COLO668 (cell line): ENCODE measurements around the gene BRSK2.
"Not testable (repeated sequence)": the region's sequence is repeated elsewhere in the genome, so short reads cannot be mapped to it uniquely, and the experiment has no call there.

Source experiments
- DNase-seq: peaks from one replicate; lab custom pipeline; 2025; ENCODE audit not compliant: unreplicated experiment; lab: John Stamatoyannopoulos, UW

Gene BRSK2

DNA sequence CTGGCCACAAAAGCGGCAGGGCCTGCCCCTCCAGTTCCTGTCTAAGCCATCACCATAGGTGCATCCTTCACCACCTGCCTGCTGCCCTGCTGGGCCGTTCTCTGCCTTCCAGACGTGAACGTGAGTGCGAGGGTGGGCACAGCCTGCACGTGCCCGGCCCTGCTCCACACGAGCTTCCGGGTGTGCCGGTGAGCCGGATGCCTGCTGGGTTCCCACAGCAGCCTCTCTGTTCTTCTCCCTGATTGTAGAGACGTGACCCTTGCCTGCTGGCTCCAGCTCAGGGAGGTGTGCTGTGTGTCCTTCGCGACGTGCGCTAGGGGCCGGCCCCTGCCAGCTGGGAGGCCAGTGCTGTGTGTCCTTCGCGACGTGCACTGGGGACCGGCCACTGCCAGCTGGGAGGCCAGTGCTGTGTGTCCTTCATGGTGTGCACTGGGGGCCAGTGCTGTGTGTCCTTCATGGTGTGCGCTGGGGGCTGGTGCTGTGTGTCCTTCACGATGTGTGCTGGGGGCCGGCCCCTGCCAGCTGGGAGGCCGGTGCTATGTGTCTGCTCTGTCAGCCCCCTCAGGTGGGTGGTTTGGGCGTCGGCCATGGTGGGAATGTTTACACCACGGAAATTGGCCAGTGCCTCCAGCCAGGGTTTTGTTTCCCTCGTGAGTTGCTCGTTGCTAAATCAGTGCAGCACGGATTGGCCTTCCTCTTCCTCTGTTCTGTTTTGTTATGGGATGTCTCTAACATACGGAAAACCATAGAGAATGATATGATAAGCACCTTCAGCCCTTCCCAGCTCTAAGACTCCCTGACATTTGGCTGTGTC is 35.4 kb upstream of the BRSK2 start:
- no peak for DNase-seq

DNA sequence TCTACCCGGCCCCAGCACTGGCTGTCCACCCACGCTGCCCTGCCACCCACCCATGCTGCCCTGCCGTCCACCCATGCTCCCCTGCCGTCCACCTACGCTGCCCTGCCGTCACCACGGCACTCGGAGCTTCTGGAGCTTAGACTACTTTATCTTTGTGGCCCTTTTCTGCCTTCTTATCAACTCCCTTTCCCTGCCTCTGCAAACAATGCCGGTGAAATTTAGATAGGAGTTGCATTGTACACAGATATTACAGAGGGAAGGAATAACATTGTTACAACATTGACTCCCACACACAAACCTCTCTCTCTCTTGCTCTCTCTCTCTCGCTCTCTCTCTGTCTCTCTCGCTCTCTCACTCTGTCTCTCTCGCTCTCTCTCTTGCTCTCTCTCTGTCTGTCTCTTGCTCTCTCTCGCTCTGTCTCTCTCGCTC is 33.7 kb upstream of the BRSK2 start:
- no peak for DNase-seq

DNA sequence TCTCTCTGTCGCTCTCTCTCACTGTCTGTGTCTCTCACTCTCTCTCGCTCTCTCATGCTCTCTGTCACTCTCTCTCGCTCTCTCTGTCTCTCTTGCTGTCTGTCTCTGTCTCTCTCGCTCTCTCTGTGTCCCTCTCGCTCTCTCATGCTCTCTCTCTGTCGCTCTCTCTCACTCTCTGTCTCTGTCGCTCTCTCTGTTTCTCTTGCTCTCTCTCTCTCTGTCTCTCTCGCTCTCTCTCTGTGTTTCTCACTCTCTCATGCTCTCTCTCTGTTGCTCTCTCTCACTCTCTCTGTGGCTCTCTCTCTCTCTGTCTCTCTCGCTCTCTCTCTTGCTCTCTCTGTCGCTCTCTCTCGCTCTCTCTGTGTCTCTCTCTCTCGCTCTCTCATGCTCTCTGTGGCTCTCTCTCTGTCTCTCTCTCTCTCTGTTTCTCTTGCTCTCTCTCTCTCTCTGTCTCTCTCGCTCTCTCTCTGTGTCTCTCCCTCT is 33.2 kb upstream of the BRSK2 start:
- no peak for DNase-seq

DNA sequence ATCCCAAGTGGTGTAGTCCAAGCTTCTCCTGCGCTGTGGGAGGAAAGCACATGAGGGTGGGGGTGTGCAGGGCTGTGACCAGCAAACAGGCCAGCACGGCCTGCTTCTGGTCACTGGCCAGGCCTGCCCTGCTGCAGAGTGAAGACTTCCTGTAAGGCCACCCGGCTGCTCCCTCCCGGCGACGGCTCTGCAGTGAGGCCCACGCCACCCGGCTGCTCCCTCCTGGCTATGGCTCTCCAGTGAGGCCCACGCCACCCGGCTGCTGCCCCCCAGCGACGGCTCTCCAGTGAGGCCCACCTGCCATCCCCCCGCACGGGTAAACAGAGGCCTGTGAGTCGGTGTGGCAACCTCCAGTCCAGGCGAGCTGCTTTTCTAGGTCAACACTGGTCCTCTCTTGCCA is 31.4 kb upstream of the BRSK2 start:
- no peak for DNase-seq

DNA sequence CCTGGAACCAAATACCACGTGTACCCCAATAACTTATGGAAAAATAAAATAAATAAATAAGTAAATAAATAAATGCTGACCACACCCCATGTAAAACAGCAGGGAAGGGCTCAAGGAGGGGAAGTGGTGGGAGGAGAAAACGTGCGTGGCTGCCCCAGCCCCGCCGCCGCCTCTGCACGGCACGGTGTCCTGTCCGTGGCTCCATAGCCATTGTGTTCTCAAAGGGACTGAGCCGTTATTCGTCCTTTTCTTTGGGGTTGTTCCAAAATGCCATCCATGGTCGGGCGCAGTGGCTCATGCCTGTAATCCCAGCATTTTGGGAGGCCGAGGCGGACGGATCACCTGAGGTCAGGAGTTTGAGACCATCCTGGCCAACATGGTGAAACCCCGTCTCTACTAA is 30.8 kb upstream of the BRSK2 start:
- DNase-seq: not testable (repeated sequence)

DNA sequence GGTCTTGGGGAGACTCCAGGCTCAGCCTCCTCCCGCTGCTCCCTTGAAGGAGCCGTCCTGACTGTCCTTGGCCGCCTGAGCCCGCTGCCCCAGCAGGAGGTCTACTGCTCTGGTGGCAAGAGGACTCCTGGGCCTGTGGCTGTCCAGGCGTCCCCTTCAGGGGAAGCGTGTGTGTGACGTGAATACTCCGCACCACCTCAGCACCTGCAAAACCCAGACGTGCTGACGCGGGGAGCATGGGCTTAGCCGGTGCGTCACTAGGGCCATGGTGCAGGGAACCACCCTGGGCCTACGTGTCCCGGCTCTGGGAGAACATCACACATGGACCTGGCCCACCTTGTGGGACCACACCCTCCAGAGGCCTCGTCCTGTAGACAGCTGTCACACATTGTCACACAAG is 30.2 kb upstream of the BRSK2 start:
- DNase-seq: no peak

DNA sequence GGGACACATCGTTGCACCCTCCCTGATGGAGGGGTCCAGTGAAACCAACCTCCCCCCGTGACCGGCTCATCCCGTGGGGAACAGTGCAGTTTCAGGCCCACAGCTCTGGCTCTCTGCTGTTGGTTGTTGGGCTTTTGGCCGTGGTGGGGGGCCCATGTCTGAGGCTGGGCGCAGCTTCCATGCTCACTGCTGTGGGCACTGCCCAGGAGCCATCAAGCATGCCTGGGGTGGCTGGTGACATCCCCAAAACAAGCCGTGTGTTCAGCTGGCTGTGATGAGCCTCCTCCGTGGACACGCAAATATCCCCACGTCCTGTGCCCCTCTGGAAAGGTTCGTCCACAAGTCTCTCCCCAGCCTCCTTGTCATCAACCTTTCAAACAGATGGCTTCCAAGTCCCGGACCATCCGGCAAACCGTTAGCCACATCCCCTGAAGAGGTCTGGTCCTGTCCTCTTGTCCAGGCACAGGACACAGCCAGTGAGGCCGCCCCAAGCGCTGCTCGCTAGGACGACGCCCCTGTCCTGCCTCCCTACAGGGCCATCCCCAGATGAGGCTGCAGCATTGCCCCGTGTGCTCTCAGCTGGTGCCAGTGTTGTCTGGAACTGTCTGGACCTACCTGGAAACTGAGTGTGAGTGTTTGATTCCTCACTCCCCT is 29.4 kb upstream of the BRSK2 start:
- no peak for DNase-seq

DNA sequence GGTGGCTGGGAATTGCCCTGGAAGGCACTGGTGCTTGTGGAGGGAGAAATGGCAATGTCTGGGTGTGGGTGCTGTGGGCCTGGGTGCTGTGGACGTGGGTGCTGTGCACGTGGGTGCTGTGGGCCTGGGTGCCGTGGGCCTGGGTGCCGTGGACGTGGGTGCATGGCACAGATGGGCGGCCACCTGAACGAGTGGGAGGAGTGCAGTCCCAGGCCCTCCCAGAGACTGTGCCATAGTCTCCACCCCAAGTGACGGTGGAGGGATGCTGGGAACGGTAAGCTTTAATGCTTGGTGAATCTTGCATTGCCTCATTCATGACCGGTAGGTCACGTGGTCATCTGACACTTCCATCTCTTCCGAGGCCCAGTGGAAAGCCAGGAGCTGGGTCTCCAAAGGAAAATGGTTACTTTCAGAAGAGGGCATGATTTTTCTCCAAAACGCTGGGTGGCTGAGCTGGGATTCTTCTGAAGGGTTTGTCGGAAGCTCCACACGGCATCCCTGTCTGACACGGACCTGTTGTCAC is 28.8 kb upstream of the BRSK2 start:
- no peak for DNase-seq

DNA sequence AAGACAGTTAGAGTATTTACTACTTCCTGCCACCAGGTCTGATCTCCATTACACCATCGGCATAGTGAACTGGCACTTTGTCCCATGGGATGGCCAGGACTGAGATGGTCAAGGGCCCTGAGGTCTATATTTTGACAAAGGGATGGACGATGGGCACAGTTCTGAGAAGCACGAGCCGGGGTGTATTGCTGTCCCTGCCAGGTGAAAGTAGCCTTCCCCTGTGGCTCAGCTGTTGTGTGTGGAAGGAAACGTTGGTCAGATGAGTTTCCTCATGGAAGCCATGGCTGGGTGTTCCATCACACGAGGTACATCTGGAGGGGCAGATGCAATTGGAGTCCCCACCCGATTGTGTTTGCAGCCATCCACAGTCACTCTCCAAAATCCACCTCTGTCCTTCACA is 27.9 kb upstream of the BRSK2 start:
- no peak for DNase-seq

DNA sequence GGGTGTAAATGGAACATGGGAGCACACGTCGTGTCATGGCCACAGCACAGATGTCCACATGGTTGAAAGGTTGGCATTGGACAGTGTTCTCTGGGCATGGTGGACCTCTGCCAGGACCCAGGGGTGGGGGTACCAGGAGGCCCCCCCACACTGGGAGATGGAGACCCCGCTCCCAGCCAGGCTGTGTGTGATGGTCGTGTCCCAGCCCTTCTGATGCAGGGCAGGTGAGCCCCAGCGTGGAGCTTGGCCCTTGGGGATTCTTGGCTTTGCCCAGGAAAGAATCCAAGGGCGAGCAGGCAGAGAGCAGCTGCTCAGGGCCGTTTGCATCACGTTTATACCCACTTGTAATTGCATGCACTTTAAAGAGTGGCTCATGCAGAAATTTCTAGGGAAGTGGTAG is 22.0 kb upstream of the BRSK2 start:
- no peak for DNase-seq

DNA sequence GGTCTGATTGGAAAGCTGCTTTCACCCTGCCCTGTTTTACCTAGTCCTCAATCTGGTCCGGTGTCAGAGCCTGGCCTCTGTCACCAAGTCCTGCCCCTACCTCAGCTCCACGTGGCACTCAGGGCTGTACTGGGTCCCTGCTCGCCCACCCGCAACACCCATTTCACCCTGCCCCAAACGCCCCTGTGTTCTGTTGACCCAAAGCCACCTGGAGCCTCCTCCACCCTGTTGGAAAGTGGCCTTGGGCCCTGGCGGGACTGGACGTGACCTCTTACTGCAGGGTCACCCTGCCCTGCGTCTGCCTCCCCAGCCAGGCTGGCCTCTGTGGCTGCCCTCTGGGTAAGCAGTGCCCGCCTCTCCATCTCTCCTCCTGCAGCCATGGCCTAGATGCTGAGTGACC is 21.5 kb upstream of the BRSK2 start:
- no peak for DNase-seq

DNA sequence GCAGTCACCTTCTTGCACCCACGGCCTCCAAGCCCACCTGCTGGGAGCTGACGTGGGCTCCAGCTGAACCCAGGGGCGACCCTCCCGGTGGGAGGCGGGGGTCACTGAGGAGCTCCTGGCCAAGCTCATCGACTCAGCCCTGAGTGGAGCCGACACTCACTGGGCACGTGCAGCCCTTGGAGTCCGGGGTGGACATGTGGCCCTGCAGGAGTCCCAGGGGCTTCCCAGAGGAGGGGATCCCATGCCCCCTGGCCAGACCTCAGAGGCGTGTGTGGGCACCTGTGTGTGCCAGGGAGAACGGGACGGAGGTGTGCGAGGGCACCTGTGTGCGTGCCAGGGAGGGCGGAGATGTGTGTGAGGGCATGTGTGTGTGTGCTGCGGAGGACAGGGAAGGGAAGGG is 20.8 kb upstream of the BRSK2 start:
- no peak for DNase-seq

DNA sequence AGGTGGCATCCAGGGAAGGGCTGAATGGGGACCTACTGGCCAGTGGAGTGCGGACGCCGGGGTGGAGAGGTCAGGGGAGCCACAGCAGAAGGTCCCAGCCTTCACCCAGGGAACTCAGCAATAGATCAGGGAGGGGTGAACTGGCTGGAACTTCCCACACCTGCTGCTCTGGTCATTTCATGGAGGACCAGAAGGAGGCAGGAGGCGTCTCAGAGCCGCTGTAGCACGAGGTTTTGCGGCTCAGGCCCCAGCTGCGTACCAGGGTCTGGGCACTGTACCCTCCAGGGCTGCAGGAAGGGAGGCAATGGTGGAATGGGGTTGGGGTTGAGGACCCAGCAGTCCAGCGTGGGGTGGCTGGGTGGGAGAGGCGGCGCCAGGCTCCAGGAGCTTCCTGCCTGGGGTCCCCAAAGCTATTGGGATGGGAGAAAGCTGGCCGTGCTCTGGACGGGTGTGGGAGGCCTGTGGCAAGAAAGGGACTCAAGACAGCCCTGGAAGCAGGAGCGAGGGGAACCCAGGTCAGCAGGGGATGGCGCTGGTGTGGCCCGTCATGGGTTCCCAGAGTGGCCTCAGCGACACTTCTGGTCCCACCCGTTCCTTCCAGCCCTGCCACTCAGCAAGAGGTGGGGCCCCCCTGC is 20.2 kb upstream of the BRSK2 start:
- DNase-seq: no peak

DNA sequence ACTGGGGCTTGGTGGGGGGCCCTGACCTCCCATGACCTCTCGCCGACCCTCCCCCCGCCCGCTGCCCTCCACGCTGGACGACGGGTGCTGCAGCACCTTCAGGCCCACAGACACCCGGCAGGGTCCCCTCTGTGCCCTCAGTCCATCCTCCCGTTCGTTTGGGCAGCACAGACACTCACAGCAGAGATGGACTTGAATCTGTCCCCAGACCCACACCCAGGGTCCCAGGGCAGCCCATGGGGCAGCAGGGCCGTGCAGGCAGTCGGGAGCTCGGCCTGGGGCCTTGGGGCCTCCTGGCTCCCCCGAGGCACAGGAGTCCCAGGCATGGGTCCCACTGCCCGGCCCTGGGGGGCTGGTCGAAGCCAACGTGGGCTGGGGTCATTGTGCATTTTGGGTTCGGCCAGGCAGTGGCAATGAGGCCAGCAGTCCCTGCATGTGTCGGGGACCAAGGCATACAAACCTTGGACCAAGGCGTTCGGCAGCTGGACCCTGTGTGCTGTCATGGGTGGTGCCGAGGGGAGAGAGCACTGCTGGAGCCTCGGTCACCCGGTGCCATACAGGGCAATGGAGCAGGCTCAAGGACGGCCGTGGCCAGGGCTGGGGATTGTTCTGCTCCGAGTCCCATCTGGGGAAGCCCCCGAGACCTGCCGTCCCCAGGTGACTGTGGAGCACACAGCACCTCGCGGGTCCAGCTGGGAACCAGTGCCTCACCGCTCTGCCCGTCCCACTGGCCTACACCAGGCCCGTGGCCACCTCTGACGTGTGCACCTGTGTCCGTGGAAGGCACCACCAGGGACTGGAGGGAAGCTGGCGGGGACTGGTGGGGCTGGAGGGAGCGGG is 19.3 kb upstream of the BRSK2 start:
- no peak for DNase-seq

DNA sequence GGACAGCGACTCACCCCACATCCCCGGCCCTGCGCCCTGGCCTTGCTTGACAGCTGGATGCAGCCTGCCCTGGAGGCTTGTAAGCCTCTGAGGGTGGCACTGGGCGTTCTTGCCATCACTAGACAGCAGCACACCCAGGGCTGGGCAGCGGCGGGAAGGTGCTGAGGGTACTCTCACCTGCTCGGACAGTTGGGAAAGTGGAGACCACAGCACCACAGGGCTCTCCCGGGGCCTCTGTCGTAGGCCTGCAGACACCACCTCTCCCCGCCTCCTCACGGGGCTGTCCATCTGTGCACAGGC is 18.8 kb upstream of the BRSK2 start:
- DNase-seq: no peak

DNA sequence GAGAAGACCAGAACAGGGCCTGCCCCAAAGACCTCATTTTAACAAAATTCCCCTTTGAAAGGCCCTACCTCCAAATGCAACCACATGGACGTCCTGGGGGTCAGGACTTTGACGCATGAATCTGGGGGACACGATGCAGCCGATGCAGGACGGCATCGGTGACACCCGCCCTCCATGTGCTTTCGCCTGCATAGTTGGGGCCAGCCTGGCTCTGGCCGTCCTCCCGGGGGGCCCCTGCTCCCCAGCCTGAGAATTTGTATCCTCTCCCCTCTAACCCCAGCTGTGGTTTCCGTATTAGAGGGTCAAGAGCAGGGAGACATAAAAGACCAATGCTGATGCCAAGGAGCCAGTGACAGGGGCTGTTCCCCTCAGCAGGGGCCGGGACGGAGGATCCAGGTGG is 18.4 kb upstream of the BRSK2 start:
- DNase-seq: no peak

DNA sequence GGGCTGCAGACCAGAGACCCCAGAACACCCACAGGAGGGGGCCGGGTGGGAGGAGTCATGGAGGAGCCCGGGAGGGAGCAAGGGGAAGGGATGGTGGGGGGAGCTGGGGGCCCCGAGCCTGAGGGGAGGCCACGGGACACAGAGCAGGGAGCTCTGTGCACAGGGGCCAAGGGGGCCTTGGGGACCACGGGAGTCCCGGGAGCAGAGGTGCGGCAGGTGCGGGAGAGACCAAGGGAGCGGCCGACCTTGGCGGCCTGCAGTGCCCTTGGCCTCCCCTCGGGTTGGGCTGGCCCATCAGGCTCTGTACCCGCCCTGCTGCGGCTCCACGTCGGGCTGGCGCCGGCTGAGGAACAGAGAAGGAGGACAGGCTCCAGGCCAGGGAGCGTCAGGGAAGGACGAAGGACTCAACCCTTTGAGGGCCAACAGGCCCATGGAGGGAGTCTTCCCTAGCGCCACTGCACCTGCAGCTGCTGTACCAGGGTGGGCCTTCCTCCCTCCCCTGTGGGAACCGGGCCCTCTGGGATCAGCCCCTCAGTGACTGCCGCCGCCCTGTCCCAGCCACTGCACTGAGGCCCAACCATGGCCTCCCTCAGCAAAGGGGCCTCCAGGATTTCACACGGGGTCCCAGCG is 17.8 kb upstream of the BRSK2 start:
- no peak for DNase-seq

DNA sequence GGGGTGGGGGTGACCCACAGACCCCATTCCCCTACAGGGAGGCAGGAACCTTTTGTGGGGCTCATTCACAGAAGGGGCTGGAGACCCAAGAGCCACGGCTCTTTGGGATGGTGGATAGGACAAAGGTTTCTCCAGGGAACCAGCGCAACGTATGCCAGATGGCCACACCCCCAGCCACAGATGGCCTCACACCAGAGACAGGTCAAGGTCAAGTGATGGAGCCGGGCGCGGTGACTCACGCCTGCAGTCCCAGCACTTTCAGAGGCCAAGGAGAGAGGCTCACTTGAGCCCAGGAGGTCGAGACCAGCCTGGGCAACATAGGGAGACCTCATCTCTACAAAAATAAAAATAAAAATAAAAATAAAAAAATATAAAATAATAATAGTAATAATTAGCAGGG is 17.1 kb upstream of the BRSK2 start:
- DNase-seq: no peak

DNA sequence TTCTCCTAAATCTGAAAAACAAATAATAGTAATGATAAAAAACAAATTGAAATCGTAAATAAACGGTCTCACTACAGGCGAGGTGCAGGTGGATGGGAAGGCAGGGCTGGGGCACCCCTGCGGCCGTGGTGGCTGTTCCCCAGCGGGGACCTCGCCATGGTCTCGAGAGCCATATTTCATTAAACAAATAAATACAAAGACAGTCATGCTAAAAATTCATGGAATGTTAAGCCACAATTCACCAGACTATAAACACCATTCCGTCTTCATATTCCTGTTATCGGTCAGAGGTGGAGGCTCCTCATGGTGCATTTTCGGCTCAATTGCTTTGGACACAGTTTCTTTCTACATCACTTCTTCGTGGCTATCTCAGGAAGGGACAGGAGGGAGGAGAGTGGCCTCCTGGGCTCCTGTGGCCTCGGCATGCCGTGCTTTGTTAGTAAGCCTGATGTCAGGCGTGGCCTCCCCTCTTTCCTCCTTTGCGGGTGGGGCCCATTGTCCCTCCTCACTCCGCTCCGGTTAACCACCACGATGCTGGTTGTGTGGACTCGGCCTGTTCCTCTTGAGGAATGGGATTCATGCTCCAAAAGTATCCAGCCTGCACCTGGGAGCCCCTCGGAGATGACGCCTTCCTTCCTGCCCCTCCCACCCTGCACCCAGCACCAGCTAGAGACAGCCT is 16.1 kb upstream of the BRSK2 start:
- DNase-seq: no peak
